Inflammatory macrophage treated with lipopolysaccharide for 1 hour (primary cell): ENCODE data around the gene ZNF141.
"Not testable (repeated sequence)": the region's sequence is repeated elsewhere in the genome, so short reads cannot be mapped to it uniquely, and the experiment has no call there.

Experiments
- DNase-seq, 2 donors: peaks; one replicate each; pipeline ENCODE4 v3.0.0-alpha.2; 2020 to 2022

ZNF141 gene

GRCh38 chr4:337143-337931 is at the start of gene ZNF141:
Gene ZNF141 (plus strand): TSS chr4:337814. CDS start chr4:337984, 170 bp downstream.
- peak; percentile 94 to 96 for DNase-seq

- no peak for DNase-seq
Measured at GRCh38 chr4:288891-289290, 48.7 kb upstream of the ZNF141 start.

- no peak for DNase-seq
Measured at GRCh38 chr4:294732-295131, 42.9 kb upstream of the ZNF141 start.

GRCh38 chr4:302381-302780 is 35.2 kb upstream of the ZNF141 start:
- no peak for DNase-seq

GRCh38 chr4:304516-304915 is 33.1 kb upstream of the ZNF141 start:
- DNase-seq, result not testable (repeated sequence)

- DNase-seq, result no peak
Measured at GRCh38 chr4:304969-305680, 32.5 kb upstream of the ZNF141 start, which contains the start of gene ZNF732. Gene ZNF732 (minus strand): TSS chr4:305474. CDS start chr4:305310, 164 bp downstream.

- DNase-seq, result no peak
Measured at GRCh38 chr4:306551-306961, 31.1 kb upstream of the ZNF141 start.

- DNase-seq, result no peak
Measured at GRCh38 chr4:309807-310206, 27.8 kb upstream of the ZNF141 start.

GRCh38 chr4:314296-314903 is 23.2 kb upstream of the ZNF141 start:
- DNase-seq, result no peak

GRCh38 chr4:328729-329128 is 8.9 kb upstream of the ZNF141 start:
- no peak for DNase-seq

GRCh38 chr4:335515-335914 is 2.1 kb upstream of the ZNF141 start:
- no peak for DNase-seq

- no peak for DNase-seq
Measured at GRCh38 chr4:336099-336892, 1.3 kb upstream of the ZNF141 start.

- no peak for DNase-seq
Measured at GRCh38 chr4:336893-337142, 796 bp upstream of the ZNF141 start.

- DNase-seq, result peak; percentile 20 to 26
Measured at GRCh38 chr4:337932-338758, 531 bp downstream of the ZNF141 start.

GRCh38 chr4:338759-339097 is 1.1 kb downstream of the ZNF141 start:
- no peak for DNase-seq

GRCh38 chr4:340011-340410 is 2.4 kb downstream of the ZNF141 start:
- DNase-seq, result no peak

- DNase-seq, result no peak
Measured at GRCh38 chr4:373062-373839, 35.6 kb downstream of the ZNF141 start.

- no peak for DNase-seq
Measured at GRCh38 chr4:374298-375160, 36.9 kb downstream of the ZNF141 start.

- DNase-seq, result no peak
Measured at GRCh38 chr4:384311-385010, 46.8 kb downstream of the ZNF141 start.
